GM12865 (cell line): Measurements from ENCODE around the gene ENHO.

Source experiments
- DNase-seq: peaks from one replicate; pipeline ENCODE4 v3.0.0; 2010; ENCODE audit warnings: low read depth
- H3K4me3 ChIP-seq: 2 replicates; pipeline ENCODE4 v1.5.1; 2011; ENCODE audit warnings: mild to moderate bottlenecking, low read depth, low read length, control low read depth
- TF ChIP-seq, protein P1 (sequence below): IDR thresholded peaks from 2 replicates; pipeline ENCODE4 v1.5.1; 2011; ENCODE audit warnings: low read length, control low read depth, low read depth, inconsistent platforms; ENCODE audit not compliant: insufficient read depth; ENCODE audit errors: missing control alignments

ENHO gene

DNA sequence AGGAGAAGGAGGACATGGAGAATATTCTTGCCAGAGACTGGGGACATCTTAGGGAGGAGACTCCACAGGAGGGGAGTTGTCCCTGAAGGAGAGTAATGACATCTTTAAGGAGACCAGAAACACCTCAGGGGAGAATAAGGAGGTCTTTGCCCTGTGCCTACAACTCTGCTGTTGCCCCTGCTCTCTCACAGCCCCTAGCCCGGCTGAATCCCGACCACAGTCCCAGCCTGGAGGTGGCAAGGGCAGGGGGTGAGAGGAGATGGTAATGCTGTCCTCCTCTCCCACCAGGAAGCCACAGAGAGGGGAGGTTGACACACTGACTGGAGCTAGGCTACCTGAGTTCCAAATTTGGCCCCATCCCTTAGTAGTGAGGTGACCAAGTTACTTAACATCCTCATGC is 30.2 kb upstream of the ENHO start:
- DNase-seq = no peak
- no peak overlapping the region for H3K4me3 ChIP-seq
- TF ChIP-seq, protein P1, sequence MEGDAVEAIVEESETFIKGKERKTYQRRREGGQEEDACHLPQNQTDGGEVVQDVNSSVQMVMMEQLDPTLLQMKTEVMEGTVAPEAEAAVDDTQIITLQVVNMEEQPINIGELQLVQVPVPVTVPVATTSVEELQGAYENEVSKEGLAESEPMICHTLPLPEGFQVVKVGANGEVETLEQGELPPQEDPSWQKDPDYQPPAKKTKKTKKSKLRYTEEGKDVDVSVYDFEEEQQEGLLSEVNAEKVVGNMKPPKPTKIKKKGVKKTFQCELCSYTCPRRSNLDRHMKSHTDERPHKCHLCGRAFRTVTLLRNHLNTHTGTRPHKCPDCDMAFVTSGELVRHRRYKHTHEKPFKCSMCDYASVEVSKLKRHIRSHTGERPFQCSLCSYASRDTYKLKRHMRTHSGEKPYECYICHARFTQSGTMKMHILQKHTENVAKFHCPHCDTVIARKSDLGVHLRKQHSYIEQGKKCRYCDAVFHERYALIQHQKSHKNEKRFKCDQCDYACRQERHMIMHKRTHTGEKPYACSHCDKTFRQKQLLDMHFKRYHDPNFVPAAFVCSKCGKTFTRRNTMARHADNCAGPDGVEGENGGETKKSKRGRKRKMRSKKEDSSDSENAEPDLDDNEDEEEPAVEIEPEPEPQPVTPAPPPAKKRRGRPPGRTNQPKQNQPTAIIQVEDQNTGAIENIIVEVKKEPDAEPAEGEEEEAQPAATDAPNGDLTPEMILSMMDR = no peak

- TF ChIP-seq, protein P1 = no peak
- no peak for DNase-seq
- no peak overlapping the region for H3K4me3 ChIP-seq
These were observed 29.8 kb upstream of the ENHO start for GRCh38 chr9:34552606-34552981.

GRCh38 chr9:34551751-34552605 is 29.2 kb upstream of the ENHO start:
- TF ChIP-seq, protein P1 = no peak
- no peak for DNase-seq
- H3K4me3 ChIP-seq = no peak overlapping the region

DNA sequence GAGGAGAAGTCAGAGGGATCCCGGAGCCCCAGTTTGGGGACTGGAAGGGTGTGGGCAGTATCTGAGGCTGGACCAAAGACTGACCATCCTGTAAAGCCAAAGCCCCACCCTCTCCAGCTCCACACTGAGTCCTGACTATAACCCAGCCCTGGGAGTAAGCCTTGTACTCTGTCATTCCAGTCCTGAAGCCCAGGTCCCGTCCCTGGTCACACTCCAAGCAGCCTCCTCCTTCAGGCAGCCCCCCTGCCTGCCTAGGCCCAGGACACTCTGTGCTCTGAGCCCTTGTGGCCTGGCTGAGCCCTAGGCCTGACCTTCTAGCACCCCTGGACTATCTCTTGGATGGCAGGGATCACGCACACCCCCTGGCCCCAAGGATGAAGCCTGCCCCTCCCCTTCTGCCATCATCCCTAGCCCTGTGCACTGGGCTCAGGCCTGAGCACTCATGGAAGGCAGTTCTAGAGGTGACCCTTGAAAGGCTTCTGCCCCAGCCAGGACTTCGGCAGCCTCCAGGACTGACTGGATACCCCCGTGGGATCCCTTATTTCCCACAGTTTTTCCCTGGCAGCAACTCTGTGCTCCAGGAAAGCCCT is 28.0 kb upstream of the ENHO start:
- DNase-seq = no peak
- H3K4me3 ChIP-seq = no peak overlapping the region
- TF ChIP-seq, protein P1 = no peak

DNA sequence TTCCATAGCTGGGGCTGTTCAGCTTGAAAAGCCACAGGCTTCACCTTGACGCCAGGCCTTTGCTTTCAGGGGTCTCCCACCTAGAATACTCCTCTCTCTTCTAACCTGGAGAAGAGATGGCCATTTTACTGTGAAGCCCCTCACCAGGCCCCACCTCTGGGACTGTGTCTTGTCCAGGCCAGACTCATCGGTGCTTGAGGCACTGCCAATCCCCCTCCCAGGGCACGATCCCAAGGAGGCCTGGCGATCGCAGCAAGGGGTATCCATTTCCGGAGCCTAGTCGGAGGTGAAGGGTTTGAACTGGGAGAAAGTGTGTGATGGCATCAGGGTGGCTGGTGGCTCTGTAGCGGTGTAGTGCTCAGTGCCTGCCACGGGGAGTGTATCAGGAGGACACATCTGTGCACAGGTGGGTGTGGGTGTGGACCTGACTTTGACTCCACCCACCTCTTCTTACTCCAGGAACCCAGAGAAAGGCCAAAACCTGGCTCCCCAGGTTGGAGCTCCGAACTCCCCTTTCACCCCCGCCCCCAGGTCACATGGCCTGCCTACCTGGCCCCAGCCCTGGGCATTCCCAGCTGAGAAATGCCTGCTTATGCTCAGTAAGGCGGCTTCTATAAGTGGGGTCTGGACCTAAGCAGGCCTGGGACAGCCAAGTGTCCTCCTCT is 27.4 kb upstream of the ENHO start:
- no peak for DNase-seq
- H3K4me3 ChIP-seq = no peak overlapping the region
- TF ChIP-seq, protein P1 = no peak

GRCh38 chr9:34549407-34549732 is 26.6 kb upstream of the ENHO start:
- no peak overlapping the region for H3K4me3 ChIP-seq
- TF ChIP-seq, protein P1 = no peak
- DNase-seq = no peak
